Measurements from ENCODE around the gene CXCL10.
"Not testable (repeated sequence)": the region's sequence is repeated elsewhere in the genome, so short reads cannot be mapped to it uniquely, and the experiment has no call there.

CXCL10 gene

GRCh38 chr4:76023389-76023788, at the start of gene CXCL10:
TSS of gene CXCL10 (minus strand) at chr4:76023497. CDS start at chr4:76023431, 66 bp downstream.
- DNase-seq (ENCODE audit: low read depth), result no peak

- DNase-seq (ENCODE audit: low read depth), result no peak
These were observed 49.5 kb upstream of the CXCL10 start for GRCh38 chr4:76072760-76073159.

GRCh38 chr4:76067652-76068286, 44.5 kb upstream of the CXCL10 start:
- DNase-seq (ENCODE audit: low read depth), result peak; percentile 38

GRCh38 chr4:76066546-76066945, 43.2 kb upstream of the CXCL10 start:
- DNase-seq (ENCODE audit: low read depth), result no peak

- DNase-seq (ENCODE audit: low read depth), result no peak
These were observed 38.7 kb upstream of the CXCL10 start for GRCh38 chr4:76061982-76062381.

- no peak for DNase-seq (ENCODE audit: low read depth)
These were observed 38.1 kb upstream of the CXCL10 start for GRCh38 chr4:76061421-76061820.

- no peak for DNase-seq (ENCODE audit: low read depth)
These were observed 37.2 kb upstream of the CXCL10 start for GRCh38 chr4:76060506-76060905.

GRCh38 chr4:76059750-76060149, 36.5 kb upstream of the CXCL10 start:
- no peak for DNase-seq (ENCODE audit: low read depth)

GRCh38 chr4:76058888-76059426, 35.7 kb upstream of the CXCL10 start:
- DNase-seq (ENCODE audit: low read depth), result no peak

GRCh38 chr4:76058302-76058701, 35.0 kb upstream of the CXCL10 start:
- no peak for DNase-seq (ENCODE audit: low read depth)

GRCh38 chr4:76055421-76055820, 32.1 kb upstream of the CXCL10 start:
- DNase-seq (ENCODE audit: low read depth), result no peak

GRCh38 chr4:76055016-76055415, 31.7 kb upstream of the CXCL10 start:
- no peak for DNase-seq (ENCODE audit: low read depth)

- no peak for DNase-seq (ENCODE audit: low read depth)
These were observed 30.4 kb upstream of the CXCL10 start for GRCh38 chr4:76053730-76054129.

- DNase-seq (ENCODE audit: low read depth), result not testable (repeated sequence)
These were observed 27.3 kb upstream of the CXCL10 start for GRCh38 chr4:76050560-76051050.

- DNase-seq (ENCODE audit: low read depth), result not testable (repeated sequence)
These were observed 26.6 kb upstream of the CXCL10 start for GRCh38 chr4:76049860-76050416.

GRCh38 chr4:76044686-76045085, 21.4 kb upstream of the CXCL10 start:
- not testable (repeated sequence) for DNase-seq (ENCODE audit: low read depth)

- not testable (repeated sequence) for DNase-seq (ENCODE audit: low read depth)
These were observed 20.0 kb upstream of the CXCL10 start for GRCh38 chr4:76043306-76043705.

- DNase-seq (ENCODE audit: low read depth), result not testable (repeated sequence)
These were observed 19.1 kb upstream of the CXCL10 start for GRCh38 chr4:76042241-76042998.

- no peak for DNase-seq (ENCODE audit: low read depth)
These were observed 13.6 kb upstream of the CXCL10 start for GRCh38 chr4:76036855-76037254.

- DNase-seq (ENCODE audit: low read depth), result no peak
These were observed 12.6 kb upstream of the CXCL10 start, which contains the start of gene CXCL11 for GRCh38 chr4:76035799-76036380. TSS of gene CXCL11 (minus strand) at chr4:76036070. CDS start at chr4:76035987, 83 bp downstream.

- DNase-seq (ENCODE audit: low read depth), result no peak
These were observed 11.8 kb upstream of the CXCL10 start for GRCh38 chr4:76035141-76035540.

- no peak for DNase-seq (ENCODE audit: low read depth)
These were observed 6.0 kb upstream of the CXCL10 start for GRCh38 chr4:76029300-76029699.

All from GM04504 (cell line).